Cardiac fibroblast (primary cell): ENCODE measurements around the gene ACVR1B.

Source experiments
- DNase-seq, 2 donors: peaks; one replicate each; pipeline versions ENCODE4 v3.0.0 to v3.0.0-alpha.2; 2010; ENCODE audit warnings: low read depth in 2 of 2
- H3K4me3 ChIP-seq, 2 donors: replicated peaks in 1 of 2; 1 replicate in 1 of 2; 2 replicates in 1 of 2; pipeline ENCODE4 v1.5.1; 2011; ENCODE audit warnings: low read depth in 2 of 2, low read length in 2 of 2, mild to moderate bottlenecking in 2 of 2, moderate library complexity in 1 of 2
- TF ChIP-seq, protein P1 (sequence below): IDR thresholded peaks from one replicate; pipeline ENCODE4 v1.5.1; 2011; ENCODE audit warnings: low read depth, mild to moderate bottlenecking, low read length, inconsistent platforms

ACVR1B gene

DNA sequence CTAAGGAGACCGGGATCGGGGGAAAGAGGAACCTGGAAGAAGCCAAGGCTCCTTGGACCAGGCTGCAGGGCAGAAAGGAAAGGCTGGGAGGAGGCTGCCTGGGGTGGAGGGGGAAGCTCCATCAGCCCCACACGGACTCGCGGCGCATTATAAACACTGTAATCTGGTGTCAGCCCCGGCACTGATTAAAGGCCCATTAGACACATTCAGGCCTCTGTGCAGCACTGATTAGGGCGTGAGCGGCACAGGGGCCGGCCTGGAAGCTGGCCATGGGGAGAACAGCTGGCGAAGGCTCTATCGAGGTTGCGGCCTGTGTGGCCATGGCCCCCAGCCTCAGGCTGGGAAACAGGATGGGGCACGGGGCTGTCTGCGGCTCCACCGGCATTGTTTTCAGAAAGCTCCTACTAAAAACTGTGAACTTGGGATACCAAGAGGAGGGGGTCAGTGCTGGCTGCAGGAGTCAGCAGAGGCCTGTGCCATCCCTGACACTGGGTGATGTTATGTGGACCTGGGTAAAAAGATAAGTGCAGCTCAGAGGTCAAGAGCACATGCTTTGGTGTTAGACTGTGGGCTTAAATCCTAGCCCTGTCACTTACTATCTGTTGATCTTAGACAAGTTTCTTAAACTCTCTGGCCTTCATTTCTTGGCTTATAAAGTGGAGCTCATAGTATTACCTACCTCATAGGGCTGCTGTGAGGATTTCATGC is 33.6 kb upstream of the ACVR1B start:
- DNase-seq, result no peak
- TF ChIP-seq, protein P1, sequence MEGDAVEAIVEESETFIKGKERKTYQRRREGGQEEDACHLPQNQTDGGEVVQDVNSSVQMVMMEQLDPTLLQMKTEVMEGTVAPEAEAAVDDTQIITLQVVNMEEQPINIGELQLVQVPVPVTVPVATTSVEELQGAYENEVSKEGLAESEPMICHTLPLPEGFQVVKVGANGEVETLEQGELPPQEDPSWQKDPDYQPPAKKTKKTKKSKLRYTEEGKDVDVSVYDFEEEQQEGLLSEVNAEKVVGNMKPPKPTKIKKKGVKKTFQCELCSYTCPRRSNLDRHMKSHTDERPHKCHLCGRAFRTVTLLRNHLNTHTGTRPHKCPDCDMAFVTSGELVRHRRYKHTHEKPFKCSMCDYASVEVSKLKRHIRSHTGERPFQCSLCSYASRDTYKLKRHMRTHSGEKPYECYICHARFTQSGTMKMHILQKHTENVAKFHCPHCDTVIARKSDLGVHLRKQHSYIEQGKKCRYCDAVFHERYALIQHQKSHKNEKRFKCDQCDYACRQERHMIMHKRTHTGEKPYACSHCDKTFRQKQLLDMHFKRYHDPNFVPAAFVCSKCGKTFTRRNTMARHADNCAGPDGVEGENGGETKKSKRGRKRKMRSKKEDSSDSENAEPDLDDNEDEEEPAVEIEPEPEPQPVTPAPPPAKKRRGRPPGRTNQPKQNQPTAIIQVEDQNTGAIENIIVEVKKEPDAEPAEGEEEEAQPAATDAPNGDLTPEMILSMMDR, result no peak
- H3K4me3 ChIP-seq, result no peak overlapping the region

DNA sequence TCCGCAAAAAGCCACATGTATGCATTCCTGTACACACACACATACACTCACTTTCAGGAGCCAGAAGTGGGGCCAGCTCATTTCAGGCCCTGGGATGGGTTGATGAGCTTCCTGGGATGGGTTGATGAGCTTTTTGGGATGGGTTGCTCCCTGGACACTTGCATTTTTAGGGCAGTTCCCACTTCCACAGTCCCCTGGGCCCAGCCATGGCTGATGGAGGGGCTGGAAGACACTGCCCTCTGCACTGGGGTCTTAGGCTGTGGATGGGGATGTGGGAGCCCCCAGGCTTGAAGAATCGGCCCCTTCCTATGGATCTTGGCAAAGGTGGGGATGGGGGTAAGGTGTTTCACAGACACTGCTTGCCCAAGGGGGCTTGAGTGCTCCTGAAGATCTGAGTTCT is 31.5 kb upstream of the ACVR1B start:
- TF ChIP-seq, protein P1, result no peak
- H3K4me3 ChIP-seq, result no peak overlapping the region
- DNase-seq, result no peak

DNA sequence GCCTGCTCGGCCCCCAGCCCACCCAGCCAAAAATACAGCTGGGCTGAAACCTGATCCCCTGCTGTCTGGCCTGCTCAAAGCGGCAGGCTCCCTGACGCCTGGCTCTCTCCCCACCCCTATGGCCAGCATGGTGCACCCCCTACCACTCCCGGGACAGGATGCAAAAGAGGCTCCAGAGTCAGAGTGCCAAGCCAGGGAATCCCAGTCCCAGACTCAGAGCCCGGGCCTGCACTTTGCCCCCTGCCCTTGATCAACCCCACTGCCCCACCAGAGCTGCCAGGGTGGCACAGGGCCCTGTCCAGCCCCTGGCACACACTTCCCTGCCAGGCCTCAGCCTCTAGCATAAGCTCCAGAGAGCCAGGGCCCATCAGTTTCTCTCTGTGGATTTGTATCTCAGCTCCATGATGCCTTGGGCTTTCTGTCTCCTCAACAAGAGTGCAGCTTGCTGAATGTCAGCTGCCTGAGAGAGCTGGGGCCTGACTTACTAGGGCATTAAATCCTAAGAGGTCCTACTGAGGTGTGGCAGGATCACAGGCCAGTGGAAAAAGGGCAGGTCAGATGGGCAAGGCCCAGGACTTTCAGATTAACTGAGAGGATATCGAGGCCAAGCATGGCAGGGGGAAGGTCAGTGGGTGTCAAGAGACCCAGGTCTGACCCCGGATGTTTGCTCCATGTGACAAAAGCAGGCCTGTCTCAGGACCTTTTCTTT is 30.3 kb upstream of the ACVR1B start:
- no peak for DNase-seq
- TF ChIP-seq, protein P1, result no peak
- no peak overlapping the region for H3K4me3 ChIP-seq

DNA sequence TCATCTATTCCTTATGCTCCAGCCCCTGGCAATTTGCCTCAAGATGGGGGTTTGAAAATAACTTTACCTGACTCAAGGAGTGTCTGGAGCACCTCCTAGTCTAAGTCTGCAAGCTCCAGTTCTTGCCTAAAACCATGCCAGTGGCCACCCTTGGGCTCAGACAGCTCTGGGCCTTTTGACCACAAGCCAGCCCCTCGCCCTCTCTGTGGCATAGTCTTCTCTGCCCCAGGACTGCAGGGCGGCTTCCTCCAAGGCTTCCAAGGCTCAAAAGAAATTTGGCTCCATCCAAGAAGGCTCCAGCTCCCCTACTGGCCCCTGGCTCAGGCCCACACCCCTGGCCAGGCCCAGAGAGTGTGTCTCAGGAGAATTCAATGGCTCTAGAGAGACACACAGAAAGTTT is 29.4 kb upstream of the ACVR1B start:
- DNase-seq, result no peak
- H3K4me3 ChIP-seq, result no peak overlapping the region
- TF ChIP-seq, protein P1, result no peak

DNA sequence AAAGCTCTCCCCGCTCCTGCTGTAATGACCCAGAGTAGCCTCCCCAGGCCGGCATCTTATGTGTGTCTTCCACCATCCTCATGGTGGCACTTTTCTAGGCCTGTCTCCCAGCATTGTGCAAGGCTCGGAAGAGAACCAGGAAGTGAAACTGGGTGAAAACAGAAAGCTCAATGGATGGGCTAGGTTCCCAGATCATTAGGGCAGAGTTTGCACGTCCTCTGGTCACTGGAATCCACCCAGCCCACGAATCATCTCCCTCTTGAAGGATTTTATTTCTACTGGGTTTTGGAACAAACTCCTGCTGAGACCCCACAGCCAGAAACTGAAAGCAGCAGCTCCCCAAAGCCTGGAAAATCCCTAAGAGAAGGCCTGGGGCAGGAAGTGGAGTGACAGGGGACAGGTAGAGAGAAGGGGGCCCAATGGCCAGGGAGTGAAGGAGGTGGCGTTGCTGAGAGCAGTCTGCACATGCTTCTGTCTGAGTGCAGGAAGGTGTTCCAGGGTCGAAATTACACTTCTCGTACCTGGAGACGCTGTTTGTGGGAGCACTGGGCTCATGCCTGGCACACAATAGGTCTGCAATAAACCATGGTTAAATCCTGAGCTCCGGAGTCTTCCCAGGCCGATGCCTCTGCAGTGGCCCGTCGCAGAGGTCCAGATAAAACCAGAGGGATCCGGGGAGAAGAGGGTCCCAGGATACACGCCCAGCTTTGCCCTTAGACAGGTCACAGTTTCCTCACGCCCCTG is 28.6 kb upstream of the ACVR1B start:
- no peak overlapping the region for H3K4me3 ChIP-seq
- peak; percentile 56 to 87 for DNase-seq
- TF ChIP-seq, protein P1, result no peak

DNA sequence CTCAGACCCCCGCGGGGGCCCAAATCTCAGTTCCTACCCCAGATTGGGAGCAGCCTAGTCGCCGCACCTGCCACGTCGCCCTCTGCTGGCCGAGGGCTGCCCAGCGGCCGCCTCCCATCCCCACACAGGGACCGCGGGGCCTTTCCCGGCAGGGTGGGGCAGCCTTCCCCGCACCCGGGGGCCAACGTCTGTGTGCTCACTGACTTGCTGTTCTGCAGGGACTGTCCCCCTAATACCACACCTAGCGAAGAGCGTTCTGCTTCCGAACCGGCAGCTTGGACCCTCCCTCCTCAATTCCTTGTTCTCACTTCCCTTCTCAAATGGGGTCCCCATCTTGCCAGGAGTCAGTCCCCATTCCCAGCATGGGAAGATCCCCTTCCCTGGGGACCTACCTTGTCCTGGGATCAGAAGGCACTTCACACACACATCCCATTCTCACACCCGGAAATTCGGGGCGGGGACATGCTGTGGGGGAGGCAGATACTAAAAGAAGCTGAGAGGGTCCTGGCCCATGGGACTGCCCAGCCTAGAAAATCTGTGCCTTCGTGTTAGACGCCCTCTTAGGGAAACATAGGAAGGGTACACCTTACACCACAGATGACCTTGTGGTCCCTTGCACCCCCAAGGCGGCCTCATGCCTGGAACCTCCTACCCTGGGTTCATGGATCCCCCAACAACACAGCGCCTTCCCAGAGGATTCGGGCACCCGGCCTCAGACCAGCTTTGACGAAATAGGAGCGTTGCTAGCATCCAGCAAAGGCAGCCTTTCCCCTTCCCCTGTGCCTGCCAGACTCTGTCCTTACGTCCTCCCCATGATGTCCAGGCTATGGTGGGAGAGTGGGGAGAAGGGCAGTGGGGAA is 27.8 kb upstream of the ACVR1B start:
- no peak overlapping the region for H3K4me3 ChIP-seq
- peak; percentile 48 to 57 for DNase-seq
- TF ChIP-seq, protein P1, result peak; percentile 86
